GM12801 (cell line): ENCODE results near the gene PDE1C.

ENCODE experiments used
- CTCF ChIP-seq: IDR thresholded peaks from one replicate; pipeline ENCODE4 v1.5.1; 2011; ENCODE audit warnings: control low read depth; ENCODE audit not compliant: insufficient read length; ENCODE audit errors: extremely low read depth

The PDE1C gene

GRCh38 chr7:32073533-32073932, 3.3 kb upstream of the PDE1C start:
- TF ChIP-seq CTCF = no peak

- TF ChIP-seq CTCF = no peak
Observed at GRCh38 chr7:32072397-32072796, 2.2 kb upstream of the PDE1C start.

- no peak for TF ChIP-seq CTCF
Observed at GRCh38 chr7:32071466-32072091, 1.4 kb upstream of the PDE1C start.

- no peak for TF ChIP-seq CTCF
Observed at GRCh38 chr7:32070051-32070405, 179 bp downstream of the PDE1C start.

- no peak for TF ChIP-seq CTCF
Observed at GRCh38 chr7:32069116-32069650, 1.0 kb downstream of the PDE1C start.

- no peak for TF ChIP-seq CTCF
Observed at GRCh38 chr7:32068411-32069101, 1.7 kb downstream of the PDE1C start.

- no peak for TF ChIP-seq CTCF
Observed at GRCh38 chr7:32066441-32066840, 3.8 kb downstream of the PDE1C start.
